ENCODE data around the gene FHOD1. TPM values are rescaled to one million over a fixed set of nuclear protein-coding genes. Genes with fewer than 3 reads are reported as not detected.

Gene FHOD1
- total and polyA plus RNA-seq, 9 of the 15 experiments (the other 6 are each of a cell fraction or from before 2014, with no cell fraction given): 18.7 to 126 (median 32.3) TPM

GRCh38 chr16:67241008-67241900 is 6.0 kb downstream of the FHOD1 start (continued):
- TF ChIP-seq TFAP4 (CRISPR knock-in tag; IDR thresholded peaks at IDR 0.05; ENCODE audit: borderline replicate concordance) (peak; percentile 90), MAFG (tag; conservative IDR thresholded peaks at IDR 0.05) (peak; percentile 88), ZNF785 (CRISPR knock-in tag; IDR thresholded peaks at IDR 0.05) (no peak), ZNF586 (CRISPR knock-in tag; conservative IDR thresholded peaks at IDR 0.05) (no peak), ZNF277 (CRISPR knock-in tag; IDR thresholded peaks at IDR 0.05; ENCODE audit: borderline replicate concordance) (no peak), SMAD4 (CRISPR knock-in tag; conservative IDR thresholded peaks at IDR 0.05) (peak; percentile 57; the same call in 1 of the 2 replicates), ZNF324 (CRISPR knock-in tag; IDR thresholded peaks at IDR 0.05) (no peak), LEF1 (IDR thresholded peaks at IDR 0.05) (peak; percentile 83), EP300 (IDR thresholded peaks at IDR 0.05; ENCODE audit: low read length) (peak; percentile 50; the same call in 1 of the 2 replicates), PCBP2 (IDR thresholded peaks at IDR 0.05; ENCODE audit: low read depth, low read length, poor library complexity, severe bottlenecking) (no peak), HNRNPH1 (optimal IDR thresholded peaks at IDR 0.05; ENCODE audit: low read depth, low read length) (no peak), MEF2A (IDR thresholded peaks at IDR 0.05; ENCODE audit: control insufficient read depth, low read depth, low read length) (no peak), BACH1 (tag; IDR thresholded peaks at IDR 0.05) (no peak; the same call in 1 of the 2 replicates), CAMTA2 (CRISPR knock-in tag; conservative IDR thresholded peaks at IDR 0.05) (no peak), MYBL2 (IDR thresholded peaks at IDR 0.05; ENCODE audit: low read depth) (no peak), MYBL2 (CRISPR knock-in tag; IDR thresholded peaks at IDR 0.05; ENCODE audit: borderline replicate concordance) (no peak), ZNF165 (CRISPR knock-in tag; IDR thresholded peaks at IDR 0.05; ENCODE audit: borderline replicate concordance) (no peak), TAF9B (IDR thresholded peaks at IDR 0.05; ENCODE audit: partially characterized antibody) (no peak)
- TF ChIP-seq, protein P1, sequence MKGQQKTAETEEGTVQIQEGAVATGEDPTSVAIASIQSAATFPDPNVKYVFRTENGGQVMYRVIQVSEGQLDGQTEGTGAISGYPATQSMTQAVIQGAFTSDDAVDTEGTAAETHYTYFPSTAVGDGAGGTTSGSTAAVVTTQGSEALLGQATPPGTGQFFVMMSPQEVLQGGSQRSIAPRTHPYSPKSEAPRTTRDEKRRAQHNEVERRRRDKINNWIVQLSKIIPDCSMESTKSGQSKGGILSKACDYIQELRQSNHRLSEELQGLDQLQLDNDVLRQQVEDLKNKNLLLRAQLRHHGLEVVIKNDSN (CRISPR knock-in tag; IDR thresholded peaks at IDR 0.05): peak; percentile 31; the same call in 1 of the 2 replicates

Data from K562 (cell line).